HCT116 (cell line): ENCODE measurements around the gene PRDM11.

Experiments
- CTCF ChIP-seq, 3 experiments: fragments of 200-600 bp in 1 of 3; sonication (generic) in 1 of 3; IDR thresholded peaks in 2 of 3; conservative IDR thresholded peaks in 1 of 3; 2 replicates each; pipeline ENCODE4 v1.5.1; 2012 to 2017; ENCODE audit warnings: low read depth in 2 of 3, low read length in 2 of 3, antibody characterized with exemption in 1 of 3, borderline replicate concordance in 1 of 3, control low read depth in 1 of 3, mild to moderate bottlenecking in 1 of 3, mixed read lengths in 1 of 3, mixed run types in 1 of 3, moderate library complexity in 1 of 3; ENCODE audit not compliant: insufficient read depth in 1 of 3
- ELF1 ChIP-seq: IDR thresholded peaks from 2 replicates; pipeline ENCODE4 v1.6.1; 2012; ENCODE audit warnings: low read depth, borderline replicate concordance
- MAX ChIP-seq: IDR thresholded peaks from 2 replicates; pipeline ENCODE4 v1.6.1; 2012
- POLR2A ChIP-seq: IDR thresholded peaks from 2 replicates; pipeline ENCODE4 v1.7.0; 2011; ENCODE audit warnings: borderline replicate concordance; ENCODE audit not compliant: insufficient read depth, insufficient read length; ENCODE audit errors: extremely low read depth
- ZBTB33 ChIP-seq: IDR thresholded peaks from 2 replicates; pipeline ENCODE4 v1.6.1; 2011; ENCODE audit warnings: mild to moderate bottlenecking, low read length, moderate library complexity; ENCODE audit not compliant: insufficient replicate concordance; ENCODE audit errors: extremely low read depth

GRCh38 chr11:45223496-45223895, 77.1 kb downstream of the PRDM11 start:
- TF ChIP-seq CTCF (IDR thresholded peaks at IDR 0.05 in 2 of 3, conservative IDR thresholded peaks at IDR 0.05 in 1 of 3; ENCODE audit: borderline replicate concordance in 1 of 3, insufficient read depth in 1 of 3, low read depth in 2 of 3, low read length in 2 of 3) (no peak), ELF1 (no peak), POLR2A (no peak), MAX (no peak), ZBTB33 (no peak)
